ENCODE measurements around the gene GLIPR1. TPM values are rescaled to one million over a fixed set of nuclear protein-coding genes. Genes with fewer than 3 reads are reported as not detected.
A peak's percentile ranks its signal among the peaks of the same experiment; 100 is the strongest.

GLIPR1 gene
- total RNA-seq, 3 donors from 2014 or later (not counting 1 experiment from before 2014, with no cell fraction given), result 106 to 120 (median 115) TPM

DNA sequence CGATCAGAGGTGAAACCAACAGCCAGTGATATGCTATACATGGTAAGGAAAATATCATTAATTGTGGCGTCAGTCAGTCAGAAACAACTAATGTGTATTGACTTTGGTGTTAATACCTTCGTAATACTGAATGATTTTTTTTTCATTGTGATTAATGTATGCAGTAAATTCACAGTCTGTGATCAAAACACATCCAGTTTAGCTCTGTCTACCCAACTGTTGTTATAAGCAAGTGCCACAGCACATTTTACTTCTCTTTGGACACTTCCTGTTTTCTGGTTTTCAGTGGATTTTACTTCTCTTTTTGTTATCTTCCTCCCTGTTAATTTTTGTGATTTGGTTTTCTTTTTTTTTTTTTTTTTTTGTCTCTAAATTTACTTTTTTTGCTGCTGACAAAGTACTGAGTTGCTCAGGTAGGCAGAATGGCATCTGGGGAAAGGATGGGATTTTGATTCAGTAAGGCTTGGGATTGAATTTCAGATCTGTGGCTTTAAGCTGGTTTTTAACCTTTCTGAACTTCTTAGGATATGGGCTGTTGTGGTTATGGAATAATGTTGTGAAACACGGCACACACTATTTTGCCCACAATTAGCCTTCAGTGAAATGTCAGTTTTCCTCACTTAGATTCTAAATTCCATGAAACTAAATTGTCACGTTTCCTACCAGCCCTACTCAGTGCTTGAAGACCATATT is 604 bp downstream of the GLIPR1 start:
- Histone ChIP-seq H3K27me3 (ENCODE audit: control insufficient read depth, insufficient read depth, low read length) (no peaks in the 10 kb centered on the region), H3K4me3 (ENCODE audit: low read length) (peak overlapping the region; percentile 84), H3K4me1 (ENCODE audit: control insufficient read depth, insufficient read depth, low read length) (peaks cover 35% of the 10 kb centered on the region), H3K9me3 (ENCODE audit: control insufficient read depth, insufficient read depth, low read length) (no peaks in the 10 kb centered on the region), H3K36me3 (ENCODE audit: control insufficient read depth, insufficient read depth, low read length) (peaks cover 20% of the 10 kb centered on the region), H3K27ac (ENCODE audit: low read length) (peak overlapping the region; percentile 90)
- Mint-ChIP-seq H3K4me3 (peak overlapping the region; percentile 87), H3K36me3 (no peaks in the 10 kb centered on the region), H3K27me3 (ENCODE audit: low read depth in 2 of 2) (peaks cover 0 to 3% of the 10 kb centered on the region in 2 donors), H3K4me1 (peaks cover 70 to 78% of the 10 kb centered on the region in 2 donors), H3K9me3 (peaks cover 0 to 2% of the 10 kb centered on the region in 2 donors), H3K27ac (peak overlapping the region; percentile 95 to 100)
- intact Hi-C loops (cut with micrococcal nuclease), result loop anchor here (2.0 to 5.0 kb wide), 2 partner anchors 44 to 550 kb away; partner anchors contain the start of gene PHLDA1
- TF ChIP-seq, protein P1, sequence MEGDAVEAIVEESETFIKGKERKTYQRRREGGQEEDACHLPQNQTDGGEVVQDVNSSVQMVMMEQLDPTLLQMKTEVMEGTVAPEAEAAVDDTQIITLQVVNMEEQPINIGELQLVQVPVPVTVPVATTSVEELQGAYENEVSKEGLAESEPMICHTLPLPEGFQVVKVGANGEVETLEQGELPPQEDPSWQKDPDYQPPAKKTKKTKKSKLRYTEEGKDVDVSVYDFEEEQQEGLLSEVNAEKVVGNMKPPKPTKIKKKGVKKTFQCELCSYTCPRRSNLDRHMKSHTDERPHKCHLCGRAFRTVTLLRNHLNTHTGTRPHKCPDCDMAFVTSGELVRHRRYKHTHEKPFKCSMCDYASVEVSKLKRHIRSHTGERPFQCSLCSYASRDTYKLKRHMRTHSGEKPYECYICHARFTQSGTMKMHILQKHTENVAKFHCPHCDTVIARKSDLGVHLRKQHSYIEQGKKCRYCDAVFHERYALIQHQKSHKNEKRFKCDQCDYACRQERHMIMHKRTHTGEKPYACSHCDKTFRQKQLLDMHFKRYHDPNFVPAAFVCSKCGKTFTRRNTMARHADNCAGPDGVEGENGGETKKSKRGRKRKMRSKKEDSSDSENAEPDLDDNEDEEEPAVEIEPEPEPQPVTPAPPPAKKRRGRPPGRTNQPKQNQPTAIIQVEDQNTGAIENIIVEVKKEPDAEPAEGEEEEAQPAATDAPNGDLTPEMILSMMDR (IDR thresholded peaks at IDR 0.05), result no peak
- peak; percentile 11 to 34 (median 14) for ATAC-seq
- no peak for DNase-seq
- WGBS (ENCODE audit: insufficient coverage), result 0% methylated on average over 3 of the region's 5 CpGs

DNA sequence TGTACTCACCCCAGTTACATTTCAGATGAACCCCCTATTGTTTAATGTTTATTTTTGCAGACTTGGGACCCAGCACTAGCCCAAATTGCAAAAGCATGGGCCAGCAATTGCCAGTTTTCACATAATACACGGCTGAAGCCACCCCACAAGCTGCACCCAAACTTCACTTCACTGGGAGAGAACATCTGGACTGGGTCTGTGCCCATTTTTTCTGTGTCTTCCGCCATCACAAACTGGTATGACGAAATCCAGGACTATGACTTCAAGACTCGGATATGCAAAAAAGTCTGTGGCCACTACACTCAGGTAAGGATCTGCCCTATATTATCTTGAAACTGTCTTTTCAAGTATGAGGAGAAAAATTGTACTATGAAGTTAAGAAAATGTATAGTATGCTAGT is 1.2 kb downstream of the GLIPR1 start:
- H3K4me1 ChIP-seq (ENCODE audit: control insufficient read depth, insufficient read depth, low read length), result peaks cover 35% of the 10 kb centered on the region
- H3K9me3 ChIP-seq (ENCODE audit: control insufficient read depth, insufficient read depth, low read length), result no peaks in the 10 kb centered on the region
- intact Hi-C loops (cut with micrococcal nuclease), result loop anchor here (2.0 to 5.0 kb wide), 3 partner anchors 29 to 549 kb away; partner anchors contain the start of genes KRR1 and PHLDA1
- Mint-ChIP-seq H3K27ac (peak overlapping the region; percentile 95 to 100), H3K4me1 (peaks cover 75 to 83% of the 10 kb centered on the region in 2 donors), H3K4me3 (peak overlapping the region; percentile 87), H3K9me3 (peaks cover 0 to 2% of the 10 kb centered on the region in 2 donors), H3K27me3 (ENCODE audit: low read depth in 2 of 2) (peaks cover 0 to 3% of the 10 kb centered on the region in 2 donors), H3K36me3 (no peaks in the 10 kb centered on the region)
- H3K36me3 ChIP-seq (ENCODE audit: control insufficient read depth, insufficient read depth, low read length), result peaks cover 22% of the 10 kb centered on the region
- 25% methylated on average over 4 of the region's 4 CpGs for WGBS (ENCODE audit: insufficient coverage)
- TF ChIP-seq, protein P1 (IDR thresholded peaks at IDR 0.05), result no peak
- H3K27ac ChIP-seq (ENCODE audit: low read length), result peak overlapping the region; percentile 90
- H3K27me3 ChIP-seq (ENCODE audit: control insufficient read depth, insufficient read depth, low read length), result no peaks in the 10 kb centered on the region
- peak overlapping the region; percentile 84 for H3K4me3 ChIP-seq (ENCODE audit: low read length)
- ATAC-seq (no peak), DNase-seq (peak in 1 of 2 donors; percentile 41)

- peaks cover 0 to 3% of the 10 kb centered on the region in 2 donors for H3K27me3 Mint-ChIP-seq (ENCODE audit: low read depth in 2 of 2)
- intact Hi-C loops (cut with micrococcal nuclease), result loop anchor here (2.0 to 5.0 kb wide), 2 partner anchors 28 to 45 kb away; partner anchors contain the start of gene KRR1
- WGBS (ENCODE audit: insufficient coverage), result 0% methylated on average over 1 of the region's 4 CpGs
- H3K36me3 Mint-ChIP-seq, result no peaks in the 10 kb centered on the region
- DNase-seq, result peak in 1 of 2 donors; percentile 61
- peaks cover 0 to 2% of the 10 kb centered on the region in 2 donors for H3K9me3 Mint-ChIP-seq
- Histone ChIP-seq H3K4me1 (ENCODE audit: control insufficient read depth, insufficient read depth, low read length) (peaks cover 35% of the 10 kb centered on the region), H3K4me3 (ENCODE audit: low read length) (peak overlapping the region; percentile 84), H3K27ac (ENCODE audit: low read length) (peak overlapping the region; percentile 90), H3K27me3 (ENCODE audit: control insufficient read depth, insufficient read depth, low read length) (no peaks in the 10 kb centered on the region), H3K36me3 (ENCODE audit: control insufficient read depth, insufficient read depth, low read length) (peaks cover 27% of the 10 kb centered on the region), H3K9me3 (ENCODE audit: control insufficient read depth, insufficient read depth, low read length) (no peaks in the 10 kb centered on the region)
- peak overlapping the region; percentile 87 for H3K4me3 Mint-ChIP-seq
- H3K27ac Mint-ChIP-seq, result peak overlapping the region; percentile 95 to 100
- TF ChIP-seq, protein P1 (IDR thresholded peaks at IDR 0.05), result no peak
- peak; percentile 18 to 51 (median 41) for ATAC-seq
- H3K4me1 Mint-ChIP-seq, result peaks cover 81 to 90% of the 10 kb centered on the region in 2 donors
Observed at GRCh38 chr12:75482646-75483045, 2.1 kb downstream of the GLIPR1 start.

Measured in natural killer cell (primary cell).